Measurements from ENCODE around the gene SLC5A5.

- TF ChIP-seq CTCF (IDR thresholded peaks at IDR 0.05 in 4 of 5, conservative IDR thresholded peaks at IDR 0.05 in 1 of 5) = no peak
- no peak for TF ChIP-seq POLR2A (IDR thresholded peaks at IDR 0.05)
These were observed 27.7 kb upstream of the SLC5A5 start for GRCh38 chr19:17843908-17844490.
